GM21447 (cell line): ENCODE results near the gene NOX3.
A peak's percentile ranks its signal among the peaks of the same experiment; 100 is the strongest.
"Not testable (repeated sequence)": the region's sequence is repeated elsewhere in the genome, so short reads cannot be mapped to it uniquely, and the experiment has no call there.

Experiments
- ATAC-seq: cut with Tn5 transposase; IDR thresholded peaks from one replicate; pipeline ENCODE4 v1.9.1; 2021; ENCODE audit not compliant: unreplicated experiment

Gene NOX3

DNA sequence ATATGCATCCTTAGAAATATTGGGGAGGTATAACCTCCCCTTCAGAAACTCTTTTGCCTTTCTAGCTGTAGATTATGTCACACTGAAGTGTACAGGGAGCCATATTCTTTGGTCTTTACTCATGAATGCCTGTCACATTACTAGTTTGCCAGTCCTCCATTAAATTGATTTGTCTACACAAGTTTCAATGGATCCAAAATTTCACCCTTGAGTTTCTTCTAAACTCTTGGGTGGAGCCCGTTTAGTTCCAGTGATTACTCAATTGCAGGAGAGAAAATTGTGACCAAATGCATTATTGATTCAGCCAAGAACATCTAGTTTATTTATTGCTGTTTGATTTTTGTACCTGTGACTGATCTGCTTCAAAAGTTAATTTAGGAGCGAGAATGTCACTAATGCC is 81.0 kb downstream of the NOX3 start:
- ATAC-seq = no peak

DNA sequence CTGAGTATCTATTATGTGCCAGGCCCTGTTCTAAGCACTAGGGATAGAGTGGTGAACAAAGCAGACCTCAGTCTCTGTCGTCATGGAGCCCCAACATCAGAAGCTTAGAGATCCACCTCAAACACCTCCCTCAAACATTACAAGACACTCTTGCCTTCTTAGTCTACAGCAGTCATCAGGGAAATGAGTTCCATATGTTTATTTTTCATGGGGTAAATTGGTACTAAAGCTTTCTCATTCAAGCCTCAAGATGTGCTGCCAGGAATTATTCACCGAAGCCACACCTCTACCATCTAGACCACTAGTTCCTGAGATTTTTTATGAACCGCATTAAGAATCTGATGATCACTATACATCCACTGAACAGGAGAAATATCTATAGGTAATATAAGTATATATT is 82.4 kb downstream of the NOX3 start:
- no peak for ATAC-seq

DNA sequence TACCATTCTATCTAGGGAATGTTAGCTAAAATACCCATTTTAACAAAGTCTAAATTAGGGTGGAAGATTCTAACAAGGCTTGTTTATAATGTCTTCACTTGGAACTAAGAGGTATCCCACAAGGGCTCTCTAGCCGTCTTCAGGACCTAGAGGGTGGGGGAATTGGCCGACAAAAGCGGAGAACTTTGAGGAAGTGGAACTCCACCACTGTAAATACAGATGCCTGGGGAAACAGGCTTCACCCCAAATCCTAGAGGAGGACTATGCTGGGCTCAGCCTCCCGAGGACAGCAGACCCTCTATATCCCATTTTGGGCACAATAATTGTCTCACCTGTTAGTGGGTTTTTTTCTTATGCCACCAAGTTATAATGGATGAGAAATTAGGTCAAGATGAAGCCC is 83.4 kb downstream of the NOX3 start:
- ATAC-seq = no peak

DNA sequence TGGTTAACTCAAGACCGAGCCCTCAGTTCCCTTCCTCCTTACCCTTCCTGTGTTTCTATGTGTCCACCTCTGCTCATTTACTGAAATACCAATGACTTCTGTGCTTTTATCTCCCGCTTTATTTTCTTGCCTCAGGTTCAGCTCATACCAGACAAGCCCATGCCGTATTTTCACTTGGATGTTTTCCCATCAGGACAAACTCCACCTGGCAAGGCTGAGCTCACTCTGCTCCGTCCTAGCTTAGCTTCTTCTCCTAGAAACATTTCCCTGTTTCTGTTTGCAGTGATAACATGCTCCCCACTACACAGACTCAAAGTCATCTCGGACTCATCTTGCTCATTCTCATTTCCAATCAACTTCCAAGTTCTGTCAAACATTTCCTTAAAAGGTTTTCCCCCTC is 84.4 kb downstream of the NOX3 start:
- no peak for ATAC-seq

DNA sequence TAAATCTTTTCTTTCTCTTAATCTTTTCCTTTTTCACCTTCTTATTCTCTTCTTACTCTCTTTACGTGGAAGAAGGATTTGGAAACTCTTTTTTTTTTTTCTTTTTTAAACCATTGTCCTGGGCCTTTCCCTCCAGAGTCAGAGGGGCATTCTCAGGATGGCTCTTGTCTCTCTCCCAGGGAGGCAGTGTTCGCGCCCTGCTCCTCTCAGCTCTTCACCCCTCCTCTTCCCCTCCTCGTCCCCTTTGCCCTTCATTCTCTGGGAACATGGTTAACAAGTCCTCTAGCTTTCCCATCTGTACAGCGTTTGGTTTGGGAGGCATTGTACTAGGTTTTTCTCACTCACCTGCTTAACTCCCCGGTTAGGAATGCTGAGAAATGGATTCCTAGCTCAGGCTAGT is 89.3 kb downstream of the NOX3 start:
- no peak for ATAC-seq

DNA sequence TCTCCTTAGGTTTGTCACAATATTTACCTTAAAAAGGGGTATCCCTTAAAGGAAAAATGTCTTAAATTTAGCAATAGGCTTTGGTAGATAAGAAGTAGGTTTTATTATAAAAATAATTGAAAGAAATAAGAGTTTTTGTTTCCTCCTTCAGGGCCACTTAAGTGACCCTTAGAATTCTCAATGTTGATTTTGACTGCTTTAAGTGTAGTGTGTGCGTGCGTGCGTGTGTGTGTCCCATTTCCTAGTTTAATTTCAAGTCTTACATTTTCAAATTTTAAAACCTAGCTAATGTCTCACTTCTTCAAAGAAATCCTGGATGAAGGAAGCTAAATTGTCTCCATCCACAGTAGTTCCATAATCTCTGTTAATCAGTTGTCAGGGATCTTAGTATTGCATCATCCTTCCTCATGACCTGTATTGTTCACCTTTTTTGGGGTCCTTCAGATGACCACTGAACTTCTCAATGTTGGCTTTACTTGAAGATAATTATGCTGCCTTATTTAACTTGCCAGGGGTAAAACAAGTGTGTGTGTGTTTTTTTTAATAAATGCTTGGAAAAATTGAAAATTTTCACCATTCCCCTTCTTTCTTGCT is 90.7 kb downstream of the NOX3 start:
- no peak for ATAC-seq

DNA sequence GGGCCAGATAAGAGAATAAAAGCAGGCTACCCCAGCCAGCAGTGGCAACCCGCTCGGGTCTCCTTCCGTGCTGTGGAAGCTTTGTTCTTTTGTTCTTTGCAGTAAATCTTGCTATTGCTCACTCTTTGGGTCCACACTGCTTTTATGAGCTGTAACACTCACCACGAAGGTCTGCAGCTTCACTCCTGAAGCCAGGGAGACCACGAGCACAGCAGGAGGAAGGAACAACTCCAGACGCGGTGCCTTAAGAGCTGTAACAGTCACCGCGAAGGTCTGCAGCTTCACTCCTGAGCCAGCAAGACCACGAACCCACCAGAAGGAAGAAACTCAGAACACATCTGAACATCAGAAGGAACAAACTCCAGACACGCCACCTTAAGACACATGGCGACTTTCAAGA is 91.6 kb downstream of the NOX3 start:
- not testable (repeated sequence) for ATAC-seq

DNA sequence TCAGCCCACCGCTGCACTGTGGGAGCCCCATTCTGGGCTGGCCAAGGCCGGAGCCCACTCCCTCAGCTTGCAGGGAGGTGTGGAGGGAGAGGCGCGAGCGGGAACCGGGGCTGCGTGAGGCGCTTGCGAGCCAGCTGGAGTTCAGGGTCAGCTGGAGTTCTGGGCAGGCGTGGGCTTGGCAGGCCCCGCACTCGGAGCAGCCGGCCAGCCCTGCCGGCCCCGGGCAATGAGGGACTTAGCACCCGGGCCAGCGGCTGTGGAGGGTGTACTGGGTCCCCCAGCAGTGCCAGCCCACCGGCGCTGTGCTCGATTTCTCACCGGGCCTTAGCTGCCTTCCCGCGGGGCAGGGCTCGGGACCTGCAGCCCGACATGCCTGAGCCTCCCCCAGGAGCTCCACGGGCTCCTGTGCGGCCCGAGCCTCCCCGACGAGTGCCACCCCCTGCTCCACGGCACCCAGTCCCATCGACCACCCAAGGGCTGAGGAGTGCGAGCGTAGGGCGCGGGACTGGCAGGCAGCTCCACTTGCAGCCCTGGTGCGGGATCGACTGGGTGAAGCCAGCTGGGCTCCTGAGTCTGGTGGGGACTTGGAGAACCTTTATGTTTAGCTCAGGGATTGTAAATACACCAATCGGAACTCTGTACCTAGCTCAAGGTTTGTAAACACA is 92.5 kb downstream of the NOX3 start:
- ATAC-seq = not testable (repeated sequence)

DNA sequence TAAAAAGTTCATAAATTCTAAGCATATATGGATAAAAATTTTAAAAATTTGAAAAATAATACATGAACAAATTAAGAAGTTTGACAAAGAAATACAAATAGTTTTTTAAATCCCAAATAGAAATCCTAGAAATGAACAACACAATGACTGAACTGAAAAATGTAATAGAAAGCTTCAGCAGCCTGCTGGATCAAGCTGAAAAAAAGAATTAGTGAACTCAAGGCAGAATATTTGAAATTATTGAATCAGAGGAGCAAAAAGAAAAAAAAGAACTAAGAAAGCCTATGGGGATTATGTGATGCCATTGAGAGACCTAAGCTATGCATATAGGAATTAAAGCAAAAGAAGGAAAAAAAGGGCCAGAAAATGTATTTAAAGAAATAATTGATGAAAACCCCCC is 101.5 kb downstream of the NOX3 start:
- no peak for ATAC-seq

DNA sequence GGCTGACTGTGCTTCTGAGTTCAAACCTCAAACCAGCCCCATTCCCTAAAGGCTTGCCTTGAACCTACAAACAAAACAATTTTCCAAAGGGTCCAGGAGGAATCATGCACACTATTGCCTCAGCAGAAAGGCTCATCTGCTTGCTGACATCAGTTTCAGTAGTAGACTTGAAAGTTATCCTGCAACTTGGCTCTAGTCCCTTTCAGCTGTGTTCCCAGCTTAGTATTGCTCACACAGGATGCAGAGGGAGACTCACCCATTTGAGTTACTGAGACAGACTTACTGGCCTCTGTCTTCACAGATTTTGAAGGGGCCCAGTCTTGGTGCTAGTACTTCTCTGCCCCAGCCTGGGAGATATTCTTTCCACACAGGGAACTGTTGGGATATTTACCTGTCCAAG is 102.8 kb downstream of the NOX3 start:
- ATAC-seq = no peak

DNA sequence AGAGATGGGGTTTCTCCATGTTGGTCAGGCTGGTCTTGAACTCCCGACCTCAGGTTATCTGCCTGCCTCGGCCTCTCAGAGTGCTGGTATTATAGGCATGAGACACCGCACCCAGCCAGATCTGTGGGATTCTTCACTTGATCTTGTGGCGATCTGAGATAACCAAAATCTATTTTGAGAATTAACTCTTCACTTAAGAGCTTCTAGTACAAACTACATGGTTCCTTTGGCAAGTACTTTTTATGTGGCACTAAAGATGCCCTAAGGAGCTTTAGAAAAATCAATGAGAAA is 103.6 kb downstream of the NOX3 start:
- no peak for ATAC-seq

DNA sequence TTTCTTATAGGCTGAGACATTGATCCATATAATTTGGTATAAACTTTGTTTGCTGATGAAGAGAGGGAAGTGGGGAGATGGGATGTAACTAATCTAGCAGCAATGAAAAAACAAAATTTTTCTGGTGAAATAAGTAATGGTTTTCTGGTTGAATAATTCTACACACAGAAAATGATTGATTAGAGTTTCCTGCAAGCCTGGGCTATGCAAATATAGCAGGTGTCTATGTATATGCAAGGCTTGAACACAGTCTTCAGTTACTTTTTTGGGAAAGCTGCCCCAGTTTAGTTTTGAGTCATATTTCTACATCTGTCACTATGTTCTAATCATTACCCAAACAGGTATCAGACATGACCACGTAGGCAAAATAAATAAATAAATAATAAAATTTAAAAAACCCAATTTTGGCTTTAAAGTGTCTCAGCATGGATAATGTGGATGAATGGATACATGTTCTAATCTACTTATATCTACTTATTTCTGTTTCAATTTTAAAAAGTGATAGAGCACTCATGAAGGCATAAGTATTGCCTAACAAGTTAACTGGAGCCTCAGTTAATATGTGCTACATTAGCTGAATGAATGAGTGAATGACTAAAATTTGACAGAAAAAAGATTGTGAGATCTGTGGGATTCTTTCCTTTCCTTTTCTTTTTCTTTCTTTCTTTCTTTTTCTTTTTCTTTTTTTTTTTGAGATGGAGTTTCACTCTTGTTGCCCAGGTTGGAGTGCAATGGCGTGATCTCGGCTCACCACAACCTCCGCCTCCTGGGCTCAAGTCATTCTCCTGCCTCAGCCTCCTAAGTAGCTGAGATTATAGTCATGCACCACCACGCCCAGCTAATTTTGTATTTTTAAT is 104.1 kb downstream of the NOX3 start:
- ATAC-seq = peak; percentile 94

DNA sequence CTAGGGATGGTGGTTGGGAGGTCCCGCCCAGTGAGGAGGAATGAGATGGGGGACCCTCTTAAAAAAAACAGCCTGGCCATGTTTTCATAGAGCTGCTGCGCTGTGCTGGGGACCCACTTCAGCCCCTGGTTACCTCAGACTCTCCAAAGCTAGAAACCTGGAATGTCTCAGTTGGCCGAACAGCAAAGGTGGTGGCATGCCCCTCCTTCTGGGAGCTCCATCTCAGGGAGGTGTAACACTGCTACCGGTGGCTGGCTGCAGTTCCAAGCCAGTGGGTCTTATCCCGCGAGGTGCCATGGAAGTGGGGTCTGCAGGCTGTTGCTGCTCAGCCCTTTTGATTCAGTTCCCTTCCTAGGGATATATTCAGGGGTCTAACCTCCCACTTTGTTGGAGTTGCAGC is 105.7 kb downstream of the NOX3 start:
- ATAC-seq = no peak

DNA sequence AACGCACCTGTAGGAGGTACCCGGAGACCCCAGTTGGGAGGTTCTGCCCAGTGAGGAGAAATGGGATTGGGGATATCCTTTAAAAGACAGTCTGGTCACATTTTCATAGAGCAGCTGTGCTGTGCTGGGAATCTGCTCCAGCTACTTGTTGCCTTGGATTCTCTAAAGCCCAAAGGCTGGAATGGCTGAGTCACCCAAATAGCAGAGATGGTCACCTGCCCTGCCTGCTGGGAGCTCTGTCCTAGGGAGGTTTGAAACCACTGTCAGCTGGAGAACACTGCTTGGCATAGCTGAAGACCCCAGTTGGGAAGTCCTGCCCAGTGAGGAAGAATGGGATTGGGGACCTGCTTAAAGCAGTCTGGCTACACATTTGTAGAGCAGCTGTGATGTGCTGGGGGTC is 106.5 kb downstream of the NOX3 start:
- no peak for ATAC-seq

DNA sequence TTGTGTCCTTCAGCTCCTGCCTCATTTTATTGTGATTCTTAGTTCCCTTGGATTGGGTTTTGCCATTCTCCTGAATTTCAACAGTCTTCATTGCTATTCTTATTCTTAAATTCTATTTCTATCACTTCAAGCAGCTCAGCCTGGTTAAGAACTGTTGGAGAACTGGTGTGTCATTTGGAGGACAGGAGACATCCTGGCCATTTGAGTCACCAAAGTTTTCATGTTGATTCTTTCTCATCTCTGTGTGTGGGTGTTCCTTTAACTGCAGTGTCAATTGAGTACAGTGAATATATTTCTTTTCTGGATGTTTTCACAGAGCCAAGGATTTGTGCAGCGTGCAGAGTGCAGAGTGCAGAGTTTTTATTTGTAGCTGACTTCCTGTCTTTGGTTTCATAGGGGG is 107.8 kb downstream of the NOX3 start:
- ATAC-seq = no peak

DNA sequence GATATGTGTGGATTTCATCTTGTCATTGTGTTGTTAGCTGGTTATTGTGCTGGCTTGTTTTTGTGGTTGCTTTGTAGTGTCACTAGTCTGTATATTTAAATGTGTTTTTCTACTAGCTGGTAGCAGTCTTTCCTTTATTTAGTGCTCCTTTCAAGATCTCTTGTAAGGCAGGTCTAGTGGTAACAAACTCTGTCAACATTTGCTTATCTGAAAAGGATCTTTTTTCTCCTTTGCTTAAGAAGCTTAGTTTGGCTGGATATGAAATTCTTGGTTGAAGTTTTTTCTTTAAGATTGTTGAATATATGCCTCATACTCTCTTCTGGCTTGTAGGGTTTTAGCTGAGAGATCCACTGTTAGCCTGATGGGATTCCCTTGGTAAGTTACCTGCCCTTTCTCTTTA is 108.7 kb downstream of the NOX3 start:
- no peak for ATAC-seq
